HepG2 (cell line): ENCODE results near the gene CNR2. TPM values are rescaled to one million over a fixed set of nuclear protein-coding genes. Genes with fewer than 3 reads are reported as not detected.
A peak's percentile ranks its signal among the peaks of the same experiment; 100 is the strongest.

Experiments
- ARNTL ChIP-seq: sonication (generic); formaldehyde crosslinking; IDR thresholded peaks from 2 replicates; pipeline ENCODE4 v1.4.0; 2020; ENCODE audit warnings: mild to moderate bottlenecking, missing genetic modification reagents
- BRD4 ChIP-seq: sonication (generic); formaldehyde crosslinking; IDR thresholded peaks from 2 replicates; pipeline ENCODE4 v1.4.0; 2020; ENCODE audit warnings: missing genetic modification reagents
- CEBPG ChIP-seq: IDR thresholded peaks from 2 replicates; pipeline ENCODE4 v1.6.1; 2016
- GATAD2A ChIP-seq: IDR thresholded peaks from 2 replicates; pipeline ENCODE4 v1.6.1; 2016
- GLI4 ChIP-seq: sonication (generic); formaldehyde crosslinking; IDR thresholded peaks from 2 replicates; pipeline ENCODE4 v1.5.1; 2020; ENCODE audit warnings: missing genetic modification reagents, mild to moderate bottlenecking, moderate library complexity, borderline replicate concordance
- HOXA5 ChIP-seq: sonication (generic); formaldehyde crosslinking; IDR thresholded peaks from 2 replicates; pipeline ENCODE4 v1.4.0; 2020; ENCODE audit warnings: missing genetic modification reagents
- NBN ChIP-seq: fragments of 450-650 bp; conservative IDR thresholded peaks from 2 replicates; pipeline ENCODE4 v1.6.1; 2017
- SOX13 ChIP-seq, 3 experiments: fragments of 450-650 bp in 1 of 3; sonication (generic) in 1 of 3; formaldehyde crosslinking in 1 of 3; IDR thresholded peaks in 2 of 3; conservative IDR thresholded peaks in 1 of 3; 2 replicates each; pipeline versions ENCODE4 v1.5.0 to v1.6.1; 2016 to 2020; ENCODE audit warnings: antibody characterized with exemption in 1 of 3, mild to moderate bottlenecking in 1 of 3, missing compliant biosample characterization in 1 of 3, missing genetic modification reagents in 1 of 3, moderate library complexity in 1 of 3
- TCF7 ChIP-seq: sonication (generic); IDR thresholded peaks from 2 replicates; pipeline ENCODE4 v1.6.1; 2016; ENCODE audit warnings: antibody characterized with exemption, low read depth
- ZBTB7B ChIP-seq: sonication (generic); formaldehyde crosslinking; IDR thresholded peaks from 2 replicates; pipeline ENCODE4 v1.4.0; 2020; ENCODE audit warnings: missing genetic modification reagents
- ZNF225 ChIP-seq: sonication (generic); formaldehyde crosslinking; IDR thresholded peaks from 2 replicates; pipeline ENCODE4 v1.4.0; 2020; ENCODE audit warnings: mild to moderate bottlenecking, missing genetic modification reagents
- ZNF747 ChIP-seq: sonication (generic); formaldehyde crosslinking; IDR thresholded peaks from 2 replicates; pipeline ENCODE4 v1.8.1; 2023; ENCODE audit warnings: missing genetic modification reagents, mild to moderate bottlenecking, borderline replicate concordance
- ZSCAN25 ChIP-seq: sonication (generic); formaldehyde crosslinking; IDR thresholded peaks from 2 replicates; pipeline ENCODE4 v1.8.0; 2022; ENCODE audit warnings: mild to moderate bottlenecking, missing genetic modification reagents
- polyA plus RNA-seq, 8 experiments: library from polyadenylated mRNA; depleted of rRNA in 3 of 8; stranded (reverse) in 7 of 8; unstranded in 1 of 8; fragments of >200 nt; fragmentation: Illumina TruSeq in 4 of 8; extraction: Trizol in 4 of 8; gene quantifications; 2 replicates each; pipeline versions ENCODE4 v1.2.1 to v1.2.3, GENCODE V29; 2011 to 2016; ENCODE audit warnings: low read depth in 4 of 8, missing spikeins in 1 of 8, mixed read lengths in 1 of 8; ENCODE audit not compliant: insufficient read depth in 1 of 8
- total RNA-seq, 5 experiments: library from RNA; depleted of rRNA; stranded (reverse); fragments of >200 nt; fragmentation: Illumina TruSeq; extraction: Trizol; gene quantifications; 2 replicates each; pipeline ENCODE4 v1.2.3, GENCODE V29; 2016; ENCODE audit warnings: low read depth in 1 of 5
- TF ChIP-seq, protein P1 (sequence below): sonication (generic); formaldehyde crosslinking; IDR thresholded peaks from 2 replicates; pipeline ENCODE4 v1.9.0; 2021; ENCODE audit warnings: missing genetic modification reagents, mild to moderate bottlenecking, borderline replicate concordance
- TF ChIP-seq, protein P2 (sequence below): sonication (generic); formaldehyde crosslinking; IDR thresholded peaks from 2 replicates; pipeline ENCODE4 v1.8.1; 2023; ENCODE audit warnings: mild to moderate bottlenecking, missing genetic modification reagents
- TF ChIP-seq, protein P3 (sequence below): sonication (generic); formaldehyde crosslinking; IDR thresholded peaks from 2 replicates; pipeline ENCODE4 v1.4.0; 2020; ENCODE audit warnings: mild to moderate bottlenecking, low read depth, missing genetic modification reagents
- TF ChIP-seq, protein P4 (sequence below): sonication (generic); formaldehyde crosslinking; IDR thresholded peaks from 2 replicates; pipeline ENCODE4 v1.5.0; 2020; ENCODE audit warnings: missing genetic modification reagents, mild to moderate bottlenecking, borderline replicate concordance
- TF ChIP-seq, protein P5 (sequence below): sonication (generic); formaldehyde crosslinking; IDR thresholded peaks from 2 replicates; pipeline ENCODE4 v1.8.1; 2023; ENCODE audit warnings: missing genetic modification reagents, inconsistent platforms, borderline replicate concordance
- TF ChIP-seq, protein P6 (sequence below): sonication (generic); formaldehyde crosslinking; IDR thresholded peaks from 2 replicates; pipeline ENCODE4 v1.5.0; 2020; ENCODE audit warnings: missing genetic modification reagents
- TF ChIP-seq, protein P7 (sequence below): sonication (generic); formaldehyde crosslinking; IDR thresholded peaks from 2 replicates; pipeline ENCODE4 v1.5.0; 2020; ENCODE audit warnings: missing genetic modification reagents
- TF ChIP-seq, protein P8 (sequence below): sonication (generic); formaldehyde crosslinking; IDR thresholded peaks from 2 replicates; pipeline ENCODE4 v1.4.0; 2020; ENCODE audit warnings: mild to moderate bottlenecking, missing genetic modification reagents

CNR2 gene
- total and polyA plus RNA-seq, 2 of the 13 experiments (the other 11 are each of a cell fraction or from before 2014, with no cell fraction given) = not detected

DNA sequence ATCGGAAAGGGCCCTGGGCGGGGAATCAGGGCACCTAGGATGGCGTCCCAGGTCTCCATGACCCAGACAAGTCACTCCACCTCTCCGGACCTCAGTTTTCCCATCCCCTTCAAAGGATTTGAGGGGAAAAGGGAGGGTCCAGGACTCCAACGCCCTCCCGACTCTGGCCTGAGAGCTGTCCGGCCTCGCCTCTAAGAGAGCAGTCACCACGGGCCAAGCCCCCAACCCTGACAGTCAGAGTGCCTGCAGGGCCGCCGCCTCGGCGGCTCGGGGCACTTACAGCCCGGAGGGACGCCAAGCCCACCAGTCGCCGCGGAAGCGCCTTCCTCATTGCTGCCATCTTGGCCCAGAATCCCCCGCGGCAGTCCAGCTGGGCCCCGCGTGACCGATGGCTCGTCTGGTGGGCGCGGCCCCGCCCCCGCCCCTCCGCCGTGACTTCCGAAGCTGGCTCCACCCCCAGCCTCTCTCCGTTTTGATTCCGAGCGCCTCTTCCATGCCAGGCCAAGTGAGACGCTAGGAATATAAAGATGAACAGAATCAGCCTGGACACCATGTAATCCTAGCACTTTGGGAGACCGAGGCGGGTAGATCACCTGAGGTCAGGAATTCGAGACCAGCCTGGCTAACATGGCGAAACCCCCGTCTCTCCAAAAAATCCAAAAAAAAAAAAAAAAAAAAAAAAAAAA lies 87.9 kb downstream of the CNR2 start, which contains the start of gene HMGCL (continued):
- TF ChIP-seq GLI4 (CRISPR knock-in tag) (0 out of 2 replicates have a peak, but pooled peaks have one; percentile 22), ZNF225 (CRISPR knock-in tag) (peak; percentile 47; the same call in 1 of the 2 replicates), HOXA5 (peak; percentile 93), ZSCAN25 (CRISPR knock-in tag) (no peak), GATAD2A (CRISPR knock-in tag) (peak; percentile 28; the same call in 1 of the 2 replicates), TCF7 (no peak), NBN (no peak), ARNTL (CRISPR knock-in tag) (peak; percentile 79), CEBPG (CRISPR knock-in tag) (no peak), ZBTB7B (CRISPR knock-in tag) (peak; percentile 82; the same call in 1 of the 2 replicates), BRD4 (peak; percentile 95), ZNF747 (CRISPR knock-in tag) (0 out of 2 replicates have a peak, but pooled peaks have one; percentile 76), SOX13 (IDR thresholded peaks at IDR 0.05) (no peak), SOX13 (CRISPR knock-in tag; conservative IDR thresholded peaks at IDR 0.05 in 1 of 2, IDR thresholded peaks at IDR 0.05 in 1 of 2) (no peak; a peak in 2 of 4 replicates)
- TF ChIP-seq, protein P1, sequence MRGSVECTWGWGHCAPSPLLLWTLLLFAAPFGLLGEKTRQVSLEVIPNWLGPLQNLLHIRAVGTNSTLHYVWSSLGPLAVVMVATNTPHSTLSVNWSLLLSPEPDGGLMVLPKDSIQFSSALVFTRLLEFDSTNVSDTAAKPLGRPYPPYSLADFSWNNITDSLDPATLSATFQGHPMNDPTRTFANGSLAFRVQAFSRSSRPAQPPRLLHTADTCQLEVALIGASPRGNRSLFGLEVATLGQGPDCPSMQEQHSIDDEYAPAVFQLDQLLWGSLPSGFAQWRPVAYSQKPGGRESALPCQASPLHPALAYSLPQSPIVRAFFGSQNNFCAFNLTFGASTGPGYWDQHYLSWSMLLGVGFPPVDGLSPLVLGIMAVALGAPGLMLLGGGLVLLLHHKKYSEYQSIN = no peak
- TF ChIP-seq, protein P2, sequence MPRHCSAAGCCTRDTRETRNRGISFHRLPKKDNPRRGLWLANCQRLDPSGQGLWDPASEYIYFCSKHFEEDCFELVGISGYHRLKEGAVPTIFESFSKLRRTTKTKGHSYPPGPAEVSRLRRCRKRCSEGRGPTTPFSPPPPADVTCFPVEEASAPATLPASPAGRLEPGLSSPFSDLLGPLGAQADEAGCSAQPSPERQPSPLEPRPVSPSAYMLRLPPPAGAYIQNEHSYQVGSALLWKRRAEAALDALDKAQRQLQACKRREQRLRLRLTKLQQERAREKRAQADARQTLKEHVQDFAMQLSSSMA = no peak
- TF ChIP-seq, protein P3, sequence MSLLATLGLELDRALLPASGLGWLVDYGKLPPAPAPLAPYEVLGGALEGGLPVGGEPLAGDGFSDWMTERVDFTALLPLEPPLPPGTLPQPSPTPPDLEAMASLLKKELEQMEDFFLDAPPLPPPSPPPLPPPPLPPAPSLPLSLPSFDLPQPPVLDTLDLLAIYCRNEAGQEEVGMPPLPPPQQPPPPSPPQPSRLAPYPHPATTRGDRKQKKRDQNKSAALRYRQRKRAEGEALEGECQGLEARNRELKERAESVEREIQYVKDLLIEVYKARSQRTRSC = no peak
- TF ChIP-seq, protein P4, sequence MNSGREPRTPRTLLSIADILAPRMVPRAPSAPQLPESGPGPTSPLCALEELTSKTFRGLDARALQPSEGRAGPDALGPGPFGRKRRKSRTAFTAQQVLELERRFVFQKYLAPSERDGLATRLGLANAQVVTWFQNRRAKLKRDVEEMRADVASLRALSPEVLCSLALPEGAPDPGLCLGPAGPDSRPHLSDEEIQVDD (CRISPR knock-in tag) = 0 out of 2 replicates have a peak, but pooled peaks have one; percentile 56
- TF ChIP-seq, protein P5, sequence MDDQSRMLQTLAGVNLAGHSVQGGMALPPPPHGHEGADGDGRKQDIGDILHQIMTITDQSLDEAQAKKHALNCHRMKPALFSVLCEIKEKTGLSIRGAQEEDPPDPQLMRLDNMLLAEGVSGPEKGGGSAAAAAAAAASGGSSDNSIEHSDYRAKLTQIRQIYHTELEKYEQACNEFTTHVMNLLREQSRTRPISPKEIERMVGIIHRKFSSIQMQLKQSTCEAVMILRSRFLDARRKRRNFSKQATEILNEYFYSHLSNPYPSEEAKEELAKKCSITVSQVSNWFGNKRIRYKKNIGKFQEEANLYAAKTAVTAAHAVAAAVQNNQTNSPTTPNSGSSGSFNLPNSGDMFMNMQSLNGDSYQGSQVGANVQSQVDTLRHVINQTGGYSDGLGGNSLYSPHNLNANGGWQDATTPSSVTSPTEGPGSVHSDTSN (CRISPR knock-in tag) = peak; percentile 84; the same call in 1 of the 2 replicates
- TF ChIP-seq, protein P6, sequence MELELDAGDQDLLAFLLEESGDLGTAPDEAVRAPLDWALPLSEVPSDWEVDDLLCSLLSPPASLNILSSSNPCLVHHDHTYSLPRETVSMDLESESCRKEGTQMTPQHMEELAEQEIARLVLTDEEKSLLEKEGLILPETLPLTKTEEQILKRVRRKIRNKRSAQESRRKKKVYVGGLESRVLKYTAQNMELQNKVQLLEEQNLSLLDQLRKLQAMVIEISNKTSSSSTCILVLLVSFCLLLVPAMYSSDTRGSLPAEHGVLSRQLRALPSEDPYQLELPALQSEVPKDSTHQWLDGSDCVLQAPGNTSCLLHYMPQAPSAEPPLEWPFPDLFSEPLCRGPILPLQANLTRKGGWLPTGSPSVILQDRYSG (CRISPR knock-in tag) = 0 out of 2 replicates have a peak, but pooled peaks have one; percentile 65
- TF ChIP-seq, protein P7, sequence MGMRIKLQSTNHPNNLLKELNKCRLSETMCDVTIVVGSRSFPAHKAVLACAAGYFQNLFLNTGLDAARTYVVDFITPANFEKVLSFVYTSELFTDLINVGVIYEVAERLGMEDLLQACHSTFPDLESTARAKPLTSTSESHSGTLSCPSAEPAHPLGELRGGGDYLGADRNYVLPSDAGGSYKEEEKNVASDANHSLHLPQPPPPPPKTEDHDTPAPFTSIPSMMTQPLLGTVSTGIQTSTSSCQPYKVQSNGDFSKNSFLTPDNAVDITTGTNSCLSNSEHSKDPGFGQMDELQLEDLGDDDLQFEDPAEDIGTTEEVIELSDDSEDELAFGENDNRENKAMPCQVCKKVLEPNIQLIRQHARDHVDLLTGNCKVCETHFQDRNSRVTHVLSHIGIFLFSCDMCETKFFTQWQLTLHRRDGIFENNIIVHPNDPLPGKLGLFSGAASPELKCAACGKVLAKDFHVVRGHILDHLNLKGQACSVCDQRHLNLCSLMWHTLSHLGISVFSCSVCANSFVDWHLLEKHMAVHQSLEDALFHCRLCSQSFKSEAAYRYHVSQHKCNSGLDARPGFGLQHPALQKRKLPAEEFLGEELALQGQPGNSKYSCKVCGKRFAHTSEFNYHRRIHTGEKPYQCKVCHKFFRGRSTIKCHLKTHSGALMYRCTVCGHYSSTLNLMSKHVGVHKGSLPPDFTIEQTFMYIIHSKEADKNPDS = peak; percentile 70; the same call in 1 of the 2 replicates
- TF ChIP-seq, protein P8, sequence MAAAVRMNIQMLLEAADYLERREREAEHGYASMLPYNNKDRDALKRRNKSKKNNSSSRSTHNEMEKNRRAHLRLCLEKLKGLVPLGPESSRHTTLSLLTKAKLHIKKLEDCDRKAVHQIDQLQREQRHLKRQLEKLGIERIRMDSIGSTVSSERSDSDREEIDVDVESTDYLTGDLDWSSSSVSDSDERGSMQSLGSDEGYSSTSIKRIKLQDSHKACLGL (CRISPR knock-in tag) = 0 out of 2 replicates have a peak, but pooled peaks have one; percentile 58
